Measurements from ENCODE around the gene SHBG.

- TF ChIP-seq GATA3 (IDR thresholded peaks at IDR 0.05; ENCODE audit: low read depth, low read length): no peak
- no peak for TF ChIP-seq GATA2 (IDR thresholded peaks at IDR 0.05; ENCODE audit: low read depth, low read length)
Measured at GRCh38 chr17:7636163-7636562, 6.2 kb downstream of the SHBG start.

All from SH-SY5Y (cell line).